Suprapubic skin (tissue), 4 donors: ENCODE measurements around the gene XG. TPM values are rescaled to one million over a fixed set of nuclear protein-coding genes. Genes with fewer than 3 reads are reported as not detected.
A peak's percentile ranks its signal among the peaks of the same experiment; 100 is the strongest.

Experiments used
- DNase-seq, 2 donors: peaks; one replicate each; pipeline ENCODE4 v3.0.0-alpha.2; 2019; ENCODE audit warnings: low spot score in 2 of 2
- H3K27ac ChIP-seq: fragments of 200-600 bp; sonication (generic); one replicate; pipeline ENCODE4 v1.5.1; 2019
- H3K27me3 ChIP-seq: fragments of 200-600 bp; sonication (generic); one replicate; pipeline ENCODE4 v1.5.1; 2019
- H3K36me3 ChIP-seq: fragments of 200-600 bp; sonication (generic); one replicate; pipeline ENCODE4 v1.5.1; 2019
- H3K4me1 ChIP-seq: fragments of 200-600 bp; sonication (generic); one replicate; pipeline ENCODE4 v1.5.1; 2019
- H3K4me3 ChIP-seq: fragments of 200-600 bp; sonication (generic); one replicate; pipeline ENCODE4 v1.5.1; 2019; ENCODE audit warnings: mild to moderate bottlenecking
- H3K9me3 ChIP-seq: fragments of 200-600 bp; sonication (generic); one replicate; pipeline ENCODE4 v1.5.1; 2019
- CTCF ChIP-seq, 2 donors: fragments of 200-600 bp in 1 of 2; fragments of 450-650 bp in 1 of 2; sonication (generic) in 1 of 2; IDR thresholded peaks; one replicate each; pipeline ENCODE4 v1.5.1; 2016 to 2019; ENCODE audit warnings: antibody characterized with exemption in 2 of 2, mild to moderate bottlenecking in 1 of 2, moderate library complexity in 1 of 2
- EP300 ChIP-seq: sonication (generic); formaldehyde crosslinking; IDR thresholded peaks from one replicate; pipeline ENCODE4 v1.6.1; 2017; ENCODE audit warnings: antibody characterized with exemption
- POLR2A ChIP-seq, 2 donors: fragments of 450-650 bp; IDR thresholded peaks; one replicate each; pipeline ENCODE4 v1.6.1; 2017; ENCODE audit warnings: antibody characterized with exemption in 2 of 2, mild to moderate bottlenecking in 2 of 2, moderate library complexity in 2 of 2
- POLR2AphosphoS5 ChIP-seq, 3 donors: sonication (generic); formaldehyde crosslinking; IDR thresholded peaks; one replicate each; pipeline ENCODE4 v1.6.1; 2017; ENCODE audit warnings: antibody characterized with exemption in 3 of 3
- WGBS: methylation state at CpG from one replicate; pipeline ENCODE4 v1.1.5; 2018; 5-methylcytosine and 5-hydroxymethylcytosine counted together
- total RNA-seq, 4 donors: library from RNA; depleted of rRNA; stranded (reverse); fragments of >200 nt; gene quantifications; one replicate each; pipeline ENCODE4 v1.1.0, GENCODE V29; 2016

Gene XG
- total RNA-seq, 4 donors from 2014 or later = 17.7 to 75.4 (median 38.7) TPM

GRCh38 chrX:2828344-2828958 lies 76.6 kb downstream of the XG start, which contains the start of gene GYG2:
Gene GYG2 (plus strand): TSS chrX:2828930. CDS start chrX:2830189, 1,259 bp downstream.
- Histone ChIP-seq H3K9me3 (no peaks in the 10 kb centered on the region), H3K27me3 (no peaks in the 10 kb centered on the region), H3K4me3 (peak within 1 kb of the TSS; percentile 46), H3K27ac (no peak within 1 kb of the TSS), H3K36me3 (no peaks in the 10 kb centered on the region), H3K4me1 (peaks cover 14% of the 10 kb centered on the region)
- WGBS = 47% methylated on average over 21 of the region's 56 CpGs
- DNase-seq = no peak
- TF ChIP-seq POLR2AphosphoS5 (IDR thresholded peaks at IDR 0.05) = no peak
- TF ChIP-seq POLR2A (IDR thresholded peaks at IDR 0.05) = no peak
- no peak for TF ChIP-seq CTCF (IDR thresholded peaks at IDR 0.05)
- no peak for TF ChIP-seq EP300

- no peak overlapping the region for H3K27ac ChIP-seq
- no peak for DNase-seq
- no peaks in the 10 kb centered on the region for H3K9me3 ChIP-seq
- peak overlapping the region; percentile 46 for H3K4me3 ChIP-seq
- no peaks in the 10 kb centered on the region for H3K27me3 ChIP-seq
- H3K36me3 ChIP-seq = no peaks in the 10 kb centered on the region
- 5% methylated on average over 24 of the region's 44 CpGs for WGBS
- TF ChIP-seq CTCF (IDR thresholded peaks at IDR 0.05) (no peak), POLR2A (IDR thresholded peaks at IDR 0.05) (no peak), POLR2AphosphoS5 (IDR thresholded peaks at IDR 0.05) (no peak), EP300 (no peak)
- H3K4me1 ChIP-seq = peaks cover 14% of the 10 kb centered on the region
Observed at GRCh38 chrX:2828959-2829411, 77.1 kb downstream of the XG start.

- no peaks in the 10 kb centered on the region for H3K36me3 ChIP-seq
- H3K27me3 ChIP-seq = no peaks in the 10 kb centered on the region
- H3K27ac ChIP-seq = no peak overlapping the region
- TF ChIP-seq POLR2AphosphoS5 (IDR thresholded peaks at IDR 0.05) = no peak
- no peak for TF ChIP-seq EP300
- TF ChIP-seq POLR2A (IDR thresholded peaks at IDR 0.05) = no peak
- TF ChIP-seq CTCF (IDR thresholded peaks at IDR 0.05) = no peak
- no peak for DNase-seq
- WGBS = 5% methylated on average over 20 of the region's 62 CpGs
- H3K4me3 ChIP-seq = peak overlapping the region; percentile 46
- H3K4me1 ChIP-seq = peaks cover 14% of the 10 kb centered on the region
- H3K9me3 ChIP-seq = no peaks in the 10 kb centered on the region
Observed at GRCh38 chrX:2829469-2830246, 77.8 kb downstream of the XG start.

GRCh38 chrX:2831471-2832228 lies 79.8 kb downstream of the XG start:
- TF ChIP-seq EP300 (no peak), CTCF (IDR thresholded peaks at IDR 0.05) (no peak), POLR2A (IDR thresholded peaks at IDR 0.05) (no peak), POLR2AphosphoS5 (IDR thresholded peaks at IDR 0.05) (no peak)
- WGBS = 91% methylated on average over 14 of the region's 14 CpGs
- H3K9me3 ChIP-seq = no peaks in the 10 kb centered on the region
- peaks cover 14% of the 10 kb centered on the region for H3K4me1 ChIP-seq
- DNase-seq = no peak
- H3K36me3 ChIP-seq = no peaks in the 10 kb centered on the region
- H3K27me3 ChIP-seq = no peaks in the 10 kb centered on the region
- no peak overlapping the region for H3K27ac ChIP-seq
- no peak overlapping the region for H3K4me3 ChIP-seq

GRCh38 chrX:2837961-2838360 lies 86.1 kb downstream of the XG start:
- no peaks in the 10 kb centered on the region for H3K27me3 ChIP-seq
- H3K9me3 ChIP-seq = no peaks in the 10 kb centered on the region
- WGBS = 94% methylated on average over 2 of the region's 2 CpGs
- no peak for DNase-seq
- no peak for TF ChIP-seq EP300
- TF ChIP-seq POLR2AphosphoS5 (IDR thresholded peaks at IDR 0.05) = no peak
- no peak for TF ChIP-seq POLR2A (IDR thresholded peaks at IDR 0.05)
- TF ChIP-seq CTCF (IDR thresholded peaks at IDR 0.05) = no peak
- no peaks in the 10 kb centered on the region for H3K4me1 ChIP-seq
- H3K4me3 ChIP-seq = no peak overlapping the region
- H3K36me3 ChIP-seq = no peaks in the 10 kb centered on the region
- H3K27ac ChIP-seq = no peak overlapping the region
